ENCODE measurements around the gene PTPRD.
A peak's percentile ranks its signal among the peaks of the same experiment; 100 is the strongest.

PTPRD gene

GRCh38 chr9:8599937-8600336 lies 2012.9 kb downstream of the PTPRD start:
- DNase-seq (ENCODE audit: low read depth, low spot score): no peak

GRCh38 chr9:8589476-8589875 lies 2023.3 kb downstream of the PTPRD start:
- DNase-seq (ENCODE audit: low read depth, low spot score): no peak

DNA sequence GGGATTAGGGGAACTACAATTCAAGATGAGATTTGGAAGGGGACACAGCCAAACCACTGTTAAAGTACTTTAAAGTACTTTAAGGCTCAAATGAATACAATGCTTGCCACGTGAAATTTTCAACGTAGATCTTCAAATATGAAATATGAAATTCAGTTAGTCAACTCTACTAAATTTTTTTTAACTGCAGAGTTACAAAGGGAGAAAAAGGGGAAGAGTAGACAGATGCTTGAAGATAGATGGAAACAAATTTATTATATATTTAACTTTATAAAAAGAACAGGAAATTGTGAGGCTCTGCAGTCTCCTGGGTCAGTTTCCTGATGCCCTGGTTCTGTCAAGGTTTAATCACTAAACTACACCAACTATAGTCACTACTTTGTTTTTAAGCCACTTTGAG lies 2027.8 kb downstream of the PTPRD start:
- DNase-seq (ENCODE audit: low read depth, low spot score): no peak

- DNase-seq (ENCODE audit: low read depth, low spot score): no peak
Measured at GRCh38 chr9:8579661-8580060, 2033.1 kb downstream of the PTPRD start.

DNA sequence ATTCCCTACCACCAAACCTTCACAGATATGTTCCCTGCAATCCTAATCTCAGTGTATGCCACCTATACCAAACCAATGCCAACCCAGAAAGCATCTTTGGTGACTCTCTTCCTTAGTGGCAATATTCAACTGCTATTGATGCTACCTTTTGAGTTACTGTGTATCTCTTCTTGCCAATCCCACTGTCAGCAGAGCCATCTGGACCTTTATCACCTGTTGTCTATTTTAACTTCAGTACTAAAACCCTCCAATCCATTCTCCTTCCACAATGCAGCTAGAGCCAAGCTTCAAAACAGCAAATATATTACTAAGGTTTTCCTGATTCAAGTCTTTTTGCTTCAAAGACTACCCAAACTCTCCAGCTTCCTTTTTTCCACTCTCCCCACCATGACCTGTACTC lies 2036.1 kb downstream of the PTPRD start:
- DNase-seq (ENCODE audit: low read depth, low spot score): no peak

- no peak for DNase-seq (ENCODE audit: low read depth, low spot score)
Measured at GRCh38 chr9:8574846-8575245, 2038.0 kb downstream of the PTPRD start.

DNA sequence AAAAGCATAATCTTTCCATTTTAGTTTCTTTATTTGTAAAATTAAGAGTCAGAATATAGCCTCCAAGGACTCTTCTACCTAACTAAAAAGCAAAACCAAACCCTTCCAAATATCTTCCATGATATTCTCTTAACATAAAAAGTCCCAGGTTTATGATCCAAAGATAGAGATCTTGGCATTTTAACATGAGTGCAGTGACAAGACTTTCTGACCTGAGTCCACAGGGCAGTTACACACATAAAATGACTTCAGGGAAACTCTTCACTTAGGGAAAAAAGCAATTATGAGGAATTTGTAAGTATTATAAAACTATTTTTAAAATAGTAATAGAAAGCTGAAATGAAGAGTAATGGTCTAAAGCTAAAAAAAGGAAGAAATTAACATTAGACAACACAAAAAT lies 2040.6 kb downstream of the PTPRD start:
- no peak for DNase-seq (ENCODE audit: low read depth, low spot score)

DNA sequence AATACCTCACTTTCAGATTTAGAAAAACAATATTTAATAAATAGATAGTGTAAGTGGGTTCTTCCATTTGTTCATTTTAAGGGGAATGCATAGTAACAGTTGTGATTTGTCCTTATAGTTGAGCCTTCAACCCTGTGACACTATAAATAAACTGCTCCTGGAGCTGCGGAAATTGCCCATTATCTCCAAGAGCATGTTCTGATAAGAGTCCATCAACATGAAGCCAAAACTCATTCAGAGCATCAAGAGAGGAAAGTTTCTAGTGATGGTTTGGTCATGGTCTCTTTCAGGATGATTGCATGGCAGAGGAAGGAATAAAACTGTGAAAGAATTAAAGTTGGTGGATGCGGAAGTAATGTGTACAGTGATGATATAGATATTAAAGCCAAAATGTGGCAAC lies 2041.2 kb downstream of the PTPRD start:
- no peak for DNase-seq (ENCODE audit: low read depth, low spot score)

DNA sequence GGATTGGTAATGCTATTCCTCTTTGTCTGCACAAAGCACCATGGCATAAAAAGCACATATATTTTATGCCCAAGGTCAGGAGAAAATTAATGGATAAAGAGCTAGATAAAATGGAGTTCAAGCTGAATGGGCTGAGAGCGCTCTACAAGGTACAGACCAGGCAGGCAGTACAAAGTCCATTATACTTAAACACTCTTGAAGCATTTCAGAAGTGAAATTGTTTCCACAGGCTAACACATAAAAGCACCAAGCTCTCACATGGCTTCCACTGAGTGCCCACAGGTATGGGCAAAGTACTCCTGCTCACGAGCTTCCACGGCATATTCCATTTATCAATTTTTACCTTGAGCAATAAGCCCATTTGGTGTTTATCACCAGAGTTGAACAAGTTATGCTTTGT lies 2042.0 kb downstream of the PTPRD start:
- no peak for DNase-seq (ENCODE audit: low read depth, low spot score)

DNA sequence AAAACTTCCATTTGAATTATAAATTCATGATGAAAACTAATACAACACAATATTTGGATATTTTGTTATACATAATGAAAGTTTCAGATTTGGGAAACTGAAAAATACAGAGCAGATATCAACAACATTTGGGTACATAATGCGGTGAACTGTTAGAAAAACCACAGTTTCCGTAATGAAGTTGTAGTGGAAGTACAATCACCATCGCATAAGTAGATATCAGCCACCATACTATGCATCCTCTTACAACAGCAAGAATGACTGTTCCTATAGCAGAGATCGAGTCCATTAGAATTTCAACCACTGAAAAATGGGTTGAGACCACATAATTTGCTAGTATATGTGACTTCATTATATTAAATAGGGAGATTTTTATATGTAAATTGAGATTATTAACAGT lies 2043.0 kb downstream of the PTPRD start:
- no peak for DNase-seq (ENCODE audit: low read depth, low spot score)

DNA sequence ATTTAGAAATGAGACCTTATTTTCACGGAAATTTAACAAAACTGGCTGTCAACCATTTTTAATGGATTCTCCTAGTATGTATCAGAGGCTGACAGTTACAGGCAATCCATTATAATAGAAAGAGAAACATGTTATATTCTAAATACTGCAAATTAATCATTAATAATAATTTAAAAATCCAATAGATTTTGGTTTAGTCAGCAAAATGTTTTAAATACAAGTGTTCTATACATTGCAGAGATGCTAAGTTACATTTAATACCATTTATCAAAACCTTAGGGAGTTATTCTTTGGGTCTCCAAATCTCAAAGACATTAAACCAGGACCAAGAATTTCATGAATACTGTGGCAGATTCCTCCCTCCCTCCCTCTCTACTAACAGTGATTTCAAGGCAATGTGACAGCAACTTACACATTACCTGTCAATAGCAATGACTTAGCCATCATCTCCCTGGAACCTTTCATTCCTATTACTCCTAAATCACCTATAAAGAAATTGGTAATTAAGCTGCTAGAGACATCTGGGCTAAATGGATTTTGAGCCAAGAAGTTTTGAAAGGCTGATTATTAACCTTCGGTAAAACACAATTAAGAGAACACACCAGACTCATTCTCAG lies 2044.7 kb downstream of the PTPRD start:
- DNase-seq (ENCODE audit: low read depth, low spot score): no peak

DNA sequence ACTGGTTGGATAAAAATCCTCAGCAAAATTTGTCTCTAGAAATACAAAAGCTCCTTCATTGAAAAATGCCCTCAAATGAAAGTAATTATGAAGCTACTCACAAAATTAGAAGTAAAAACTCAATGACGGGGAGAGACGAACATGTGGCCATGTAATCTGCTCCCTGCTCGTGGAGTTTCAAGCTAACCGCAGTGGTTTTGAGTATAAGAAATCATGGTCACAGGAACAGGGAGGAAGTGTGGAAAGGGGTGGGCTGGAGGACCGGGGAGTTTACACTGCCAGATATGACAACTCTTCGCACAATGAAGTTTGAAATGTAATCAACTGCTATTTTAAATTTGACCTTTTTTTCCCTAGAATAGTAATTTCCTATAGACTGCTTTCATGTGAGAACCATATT lies 2047.8 kb downstream of the PTPRD start:
- no peak for DNase-seq (ENCODE audit: low read depth, low spot score)

DNA sequence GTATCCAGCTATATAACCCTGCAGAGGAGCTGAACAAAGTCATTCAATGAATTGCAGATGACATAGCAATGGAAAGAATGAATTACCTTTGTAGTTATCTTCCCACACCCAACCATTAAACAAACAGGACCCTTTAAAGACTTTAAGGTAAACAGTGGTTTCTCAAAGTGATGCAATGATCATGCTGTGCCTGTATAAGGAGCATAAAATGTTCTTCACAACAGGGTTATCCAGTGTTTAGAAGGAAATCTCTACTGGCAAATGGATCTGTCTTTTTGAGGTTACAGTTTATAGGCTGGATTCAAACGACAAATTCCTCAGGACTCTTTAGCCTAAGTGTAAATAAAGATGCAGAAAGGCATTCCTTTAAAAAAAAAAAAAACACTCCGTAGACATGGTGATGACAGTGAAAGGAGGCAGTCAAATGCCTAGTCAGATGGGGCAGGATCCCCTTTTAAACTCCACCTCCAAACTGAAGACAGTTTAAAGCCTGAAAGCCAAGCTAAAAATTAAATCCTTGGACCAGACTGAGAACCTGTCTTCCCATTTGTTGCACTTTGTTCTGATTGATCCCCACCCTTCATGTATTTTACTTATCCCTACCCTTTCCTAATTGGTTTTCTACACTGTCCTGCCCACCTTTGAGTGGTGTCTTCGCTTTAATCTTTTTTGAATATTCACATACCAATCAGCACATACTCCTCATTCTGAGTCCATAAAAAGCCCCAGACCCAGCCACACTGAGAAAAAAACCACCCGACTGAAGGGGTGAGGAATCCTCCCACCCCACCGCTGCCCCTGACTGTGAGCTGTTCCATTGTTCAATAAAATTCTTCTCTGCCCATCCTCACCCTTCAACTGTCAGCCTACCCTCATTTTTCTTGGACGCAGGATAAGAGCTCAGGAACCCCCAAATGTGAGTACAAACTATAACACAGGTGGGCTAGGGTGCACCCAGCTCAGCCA lies 2052.0 kb downstream of the PTPRD start:
- DNase-seq (ENCODE audit: low read depth, low spot score): no peak

GRCh38 chr9:8558176-8558575 lies 2054.6 kb downstream of the PTPRD start:
- DNase-seq (ENCODE audit: low read depth, low spot score): no peak

- peak; percentile 6 for DNase-seq (ENCODE audit: low read depth, low spot score)
Measured at GRCh38 chr9:8555762-8556500, 2056.9 kb downstream of the PTPRD start.

- no peak for DNase-seq (ENCODE audit: low read depth, low spot score)
Measured at GRCh38 chr9:8553444-8553843, 2059.4 kb downstream of the PTPRD start.

DNA sequence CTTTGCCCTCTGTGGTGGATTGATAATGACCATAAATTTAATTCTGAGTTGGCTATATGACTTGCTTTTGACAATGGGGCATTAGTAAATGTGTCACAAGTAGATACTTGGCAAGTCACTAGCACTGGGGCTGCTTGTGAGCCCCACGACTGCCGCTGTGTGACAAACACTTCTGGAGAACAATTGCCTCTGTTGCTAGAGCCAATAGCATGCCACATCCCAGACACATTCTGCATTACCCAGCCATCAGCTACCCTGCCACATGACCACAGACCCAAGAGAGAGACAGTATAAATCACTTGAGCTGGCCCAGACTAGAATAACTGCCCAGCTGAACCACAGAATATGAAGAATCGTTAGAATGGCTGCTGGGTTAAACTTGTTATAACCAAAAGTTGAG lies 2060.1 kb downstream of the PTPRD start:
- no peak for DNase-seq (ENCODE audit: low read depth, low spot score)

GRCh38 chr9:8549214-8549613 lies 2063.6 kb downstream of the PTPRD start:
- no peak for DNase-seq (ENCODE audit: low read depth, low spot score)

- DNase-seq (ENCODE audit: low read depth, low spot score): no peak
Measured at GRCh38 chr9:8543219-8543618, 2069.6 kb downstream of the PTPRD start.

GRCh38 chr9:8542537-8542936 lies 2070.3 kb downstream of the PTPRD start:
- DNase-seq (ENCODE audit: low read depth, low spot score): no peak

DNA sequence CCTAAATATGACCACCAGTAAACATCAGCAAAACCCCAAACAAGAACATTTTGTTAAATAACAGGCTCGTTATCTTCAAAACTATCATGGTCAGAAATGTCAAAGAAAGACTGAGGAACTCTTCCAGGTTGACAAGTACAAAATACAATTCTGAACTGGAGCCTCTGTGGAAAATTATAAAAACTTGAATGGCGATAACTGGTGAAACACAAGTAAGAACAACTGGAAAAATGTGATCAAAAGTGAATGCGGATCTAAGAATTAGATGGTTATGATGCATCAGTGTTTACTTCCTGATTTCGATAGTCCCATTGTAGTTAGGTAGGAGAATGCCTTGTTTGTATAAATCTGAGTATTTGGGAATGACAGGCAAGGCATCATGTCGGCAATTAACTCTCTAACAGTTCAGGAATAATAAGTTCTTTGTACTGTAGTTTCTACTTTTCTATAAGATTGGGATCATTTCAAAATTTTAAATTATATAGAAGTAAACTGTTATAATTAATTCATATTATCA lies 2073.1 kb downstream of the PTPRD start:
- DNase-seq (ENCODE audit: low read depth, low spot score): no peak

GRCh38 chr9:8536845-8537244 lies 2076.0 kb downstream of the PTPRD start:
- DNase-seq (ENCODE audit: low read depth, low spot score): no peak
